K562 (cell line): ENCODE measurements around the gene IL6R. TPM values are rescaled to one million over a fixed set of nuclear protein-coding genes. Genes with fewer than 3 reads are reported as not detected.

Experiments
- CAMTA2 ChIP-seq: fragments of 250-450 bp; sonication (Bioruptor Pico); conservative IDR thresholded peaks from 2 replicates; pipeline ENCODE4 v1.5.1; 2022
- CC2D1A ChIP-seq: fragments of 450-650 bp; IDR thresholded peaks from 2 replicates; pipeline ENCODE4 v1.6.1; 2017; ENCODE audit warnings: mild to moderate bottlenecking
- ELF2 ChIP-seq: fragments of 250-450 bp; sonication (Bioruptor Pico); IDR thresholded peaks from 2 replicates; pipeline ENCODE4 v1.5.0; 2021; ENCODE audit warnings: mild to moderate bottlenecking
- EP300 ChIP-seq: IDR thresholded peaks from 2 replicates; pipeline ENCODE4 v1.6.1; 2012; ENCODE audit warnings: low read length, improper control_type of control experiment
- ERF ChIP-seq: fragments of 450-650 bp; formaldehyde crosslinking; IDR thresholded peaks from 2 replicates; pipeline ENCODE4 v1.4.0; 2020; ENCODE audit warnings: mild to moderate bottlenecking, mixed read lengths
- FOS ChIP-seq: IDR thresholded peaks from 3 replicates; pipeline ENCODE4 v1.6.1; 2011; ENCODE audit not compliant: insufficient read length; ENCODE audit errors: extremely low read depth
- FOXJ3 ChIP-seq: sonication (generic); formaldehyde crosslinking; IDR thresholded peaks from 2 replicates; pipeline ENCODE4 v1.4.0; 2020; ENCODE audit warnings: mild to moderate bottlenecking, missing genetic modification reagents
- GABPA ChIP-seq: fragments of 200-800 bp; sonication (Bioruptor generic); conservative IDR thresholded peaks from 2 replicates; pipeline ENCODE4 v1.6.1; 2016; ENCODE audit warnings: low read depth, missing genetic modification characterization, missing compliant biosample characterization
- HDAC1 ChIP-seq, 2 experiments: fragments of 450-650 bp; IDR thresholded peaks; 2 replicates each; pipeline ENCODE4 v1.6.1; 2016 to 2017; ENCODE audit warnings: inconsistent platforms in 1 of 2, mild to moderate bottlenecking in 1 of 2, moderate library complexity in 1 of 2
- HOMEZ ChIP-seq: fragments of 250-450 bp; sonication (Bioruptor Pico); IDR thresholded peaks from 2 replicates; pipeline ENCODE4 v1.4.0; 2020; ENCODE audit warnings: mild to moderate bottlenecking, moderate library complexity
- KDM4B ChIP-seq, 2 experiments: fragments of 450-650 bp in 1 of 2; sonication (generic) in 1 of 2; IDR thresholded peaks; 2 replicates each; pipeline ENCODE4 v1.6.1; 2016 to 2017; ENCODE audit warnings: borderline replicate concordance in 2 of 2, antibody characterized with exemption in 1 of 2, low read depth in 1 of 2, mild to moderate bottlenecking in 1 of 2
- L3MBTL2 ChIP-seq: fragments of 450-650 bp; IDR thresholded peaks from 2 replicates; pipeline ENCODE4 v1.6.1; 2016; ENCODE audit warnings: mild to moderate bottlenecking, moderate library complexity
- MIER1 ChIP-seq: fragments of 450-650 bp; IDR thresholded peaks from 2 replicates; pipeline ENCODE4 v1.6.1; 2016; ENCODE audit warnings: antibody characterized with exemption, mild to moderate bottlenecking, low read depth
- NFATC3 ChIP-seq: fragments of 450-650 bp; IDR thresholded peaks from 2 replicates; pipeline ENCODE4 v1.6.1; 2017; ENCODE audit warnings: mild to moderate bottlenecking
- NFIX ChIP-seq: fragments of 250-450 bp; sonication (Bioruptor Pico); IDR thresholded peaks from 2 replicates; pipeline ENCODE4 v1.4.0; 2020; ENCODE audit warnings: low read depth, mild to moderate bottlenecking, moderate library complexity
- SMARCA4 ChIP-seq: fragments of 450-650 bp; IDR thresholded peaks from 2 replicates; pipeline ENCODE4 v1.6.1; 2016
- U2AF2 ChIP-seq: fragments of 200-400 bp; formaldehyde crosslinking; optimal IDR thresholded peaks from 2 replicates; pipeline ENCODE3; 2017; ENCODE audit warnings: low read depth, mild to moderate bottlenecking, low read length
- ZBED1 ChIP-seq: IDR thresholded peaks from 2 replicates; pipeline ENCODE4 v1.6.1; 2014
- ZFP1 ChIP-seq: fragments of 450-650 bp; formaldehyde crosslinking; IDR thresholded peaks from 2 replicates; pipeline ENCODE4 v1.4.0; 2020; ENCODE audit warnings: mild to moderate bottlenecking, mixed read lengths
- ZFPM2 ChIP-seq: fragments of 250-450 bp; sonication (Bioruptor Pico); IDR thresholded peaks from 2 replicates; pipeline ENCODE4 v1.5.1; 2022; ENCODE audit warnings: mild to moderate bottlenecking
- ZMIZ1 ChIP-seq, 2 experiments: fragments of 150-350 bp in 1 of 2; IDR thresholded peaks; 2 replicates each; pipeline ENCODE4 v1.6.1; 2012 to 2016; ENCODE audit warnings: low read depth in 2 of 2, low read length in 2 of 2, mild to moderate bottlenecking in 1 of 2, moderate library complexity in 1 of 2
- ZNF507 ChIP-seq: conservative IDR thresholded peaks from 2 replicates; pipeline ENCODE4 v1.6.1; 2017; ENCODE audit warnings: missing genetic modification characterization, missing compliant biosample characterization
- polyA plus RNA-seq, 8 experiments: library from polyadenylated mRNA; depleted of rRNA in 4 of 8; stranded (reverse) in 5 of 8; unstranded in 3 of 8; fragments of >200 nt; fragmentation: Nextera tagmentation in 2 of 8; fragmentation: Illumina TruSeq in 1 of 8; extraction: Ambion mirVana in 2 of 8; extraction: Trizol in 1 of 8; gene quantifications; 2 replicates each; pipeline versions ENCODE4 v1.2.1 to v1.2.3, GENCODE V29; 2011 to 2014; ENCODE audit warnings: inconsistent platforms in 1 of 8, missing spikeins in 1 of 8
- total RNA-seq, 7 experiments: library from RNA; depleted of rRNA in 6 of 7; stranded (reverse); fragments of >200 nt in 6 of 7; fragmentation: Illumina TruSeq in 2 of 7; extraction: Trizol in 2 of 7; gene quantifications; 2 replicates each; pipeline versions ENCODE4 v1.2.1 to v1.2.3, GENCODE V29; 2011 to 2021; ENCODE audit warnings: low replicate concordance in 1 of 7
- TF ChIP-seq, protein P1 (sequence below): fragments of 250-450 bp; sonication (Bioruptor Pico); IDR thresholded peaks from 2 replicates; pipeline ENCODE4 v1.4.0; 2020
- TF ChIP-seq, protein P2 (sequence below): fragments of 250-450 bp; sonication (Bioruptor Pico); IDR thresholded peaks from 2 replicates; pipeline ENCODE4 v1.6.1; 2021; ENCODE audit warnings: mild to moderate bottlenecking

The IL6R gene
- total and polyA plus RNA-seq, 9 of the 15 experiments (the other 6 are each of a cell fraction or from before 2014, with no cell fraction given): 0.05 to 1.1 (median 0.11) TPM; not detected in 2

GRCh38 chr1:154384650-154385489 is 20.3 kb upstream of the IL6R start (continued):
- TF ChIP-seq SMARCA4 (peak; percentile 71), HDAC1 (IDR thresholded peaks at IDR 0.05) (0 out of 4 replicates have a peak, but pooled peaks of 1 of the 2 experiments have one; percentile 25), KDM4B (IDR thresholded peaks at IDR 0.05; ENCODE audit: borderline replicate concordance in 2 of 2, low read depth in 1 of 2) (no peak), FOXJ3 (CRISPR knock-in tag) (no peak), ZNF507 (tag) (no peak), L3MBTL2 (peak; percentile 44; the same call in 1 of the 2 replicates), U2AF2 (no peak), ERF (CRISPR knock-in tag) (no peak), NFIX (CRISPR knock-in tag) (no peak), ZMIZ1 (IDR thresholded peaks at IDR 0.05; ENCODE audit: low read depth in 2 of 2, low read length in 2 of 2) (no peak), GABPA (tag) (no peak), MIER1 (no peak), ZBED1 (no peak), NFATC3 (no peak), ELF2 (CRISPR knock-in tag) (no peak), ZFP1 (no peak), FOS (no peak), ZFPM2 (CRISPR knock-in tag) (no peak), HOMEZ (CRISPR knock-in tag) (no peak), CC2D1A (peak; percentile 39; the same call in 1 of the 2 replicates), EP300 (peak; percentile 58; the same call in 1 of the 2 replicates), CAMTA2 (CRISPR knock-in tag) (no peak)
- TF ChIP-seq, protein P1, sequence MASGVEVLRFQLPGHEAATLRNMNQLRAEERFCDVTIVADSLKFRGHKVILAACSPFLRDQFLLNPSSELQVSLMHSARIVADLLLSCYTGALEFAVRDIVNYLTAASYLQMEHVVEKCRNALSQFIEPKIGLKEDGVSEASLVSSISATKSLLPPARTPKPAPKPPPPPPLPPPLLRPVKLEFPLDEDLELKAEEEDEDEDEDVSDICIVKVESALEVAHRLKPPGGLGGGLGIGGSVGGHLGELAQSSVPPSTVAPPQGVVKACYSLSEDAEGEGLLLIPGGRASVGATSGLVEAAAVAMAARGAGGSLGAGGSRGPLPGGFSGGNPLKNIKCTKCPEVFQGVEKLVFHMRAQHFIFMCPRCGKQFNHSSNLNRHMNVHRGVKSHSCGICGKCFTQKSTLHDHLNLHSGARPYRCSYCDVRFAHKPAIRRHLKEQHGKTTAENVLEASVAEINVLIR (CRISPR knock-in tag): no peak
- TF ChIP-seq, protein P2, sequence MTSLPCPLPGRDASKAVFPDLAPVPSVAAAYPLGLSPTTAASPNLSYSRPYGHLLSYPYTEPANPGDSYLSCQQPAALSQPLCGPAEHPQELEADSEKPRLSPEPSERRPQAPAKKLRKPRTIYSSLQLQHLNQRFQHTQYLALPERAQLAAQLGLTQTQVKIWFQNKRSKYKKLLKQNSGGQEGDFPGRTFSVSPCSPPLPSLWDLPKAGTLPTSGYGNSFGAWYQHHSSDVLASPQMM: no peak
